Measurements from ENCODE around the gene YPEL2. TPM values are rescaled to one million over a fixed set of nuclear protein-coding genes. Genes with fewer than 3 reads are reported as not detected.

Gene YPEL2
- total RNA-seq, 1 donor from 2014 or later: 21.9 TPM

DNA sequence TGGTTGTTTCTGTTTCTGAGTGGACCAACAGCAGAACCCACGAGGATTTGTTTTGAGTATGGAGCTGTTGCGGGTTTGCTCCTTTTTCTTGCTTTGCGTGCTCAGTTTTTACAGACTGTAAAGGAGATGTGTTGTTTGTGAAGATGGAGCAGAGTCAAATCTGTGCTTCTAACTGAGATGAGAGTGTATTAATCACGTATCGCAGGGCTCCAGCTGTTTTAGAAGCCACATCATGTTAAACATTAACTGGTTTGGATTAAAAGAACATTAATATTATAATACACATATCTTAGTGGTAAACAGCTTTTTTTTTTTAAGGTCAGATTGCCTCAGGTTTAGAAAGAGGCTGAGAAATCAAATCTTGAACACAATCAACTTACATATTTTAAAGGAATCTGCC is 69.4 kb downstream of the YPEL2 start:
- Histone ChIP-seq H3K4me3 (ENCODE audit: low read length in 3 of 3) (no peak overlapping the region), H3K9me3 (ENCODE audit: control insufficient read depth in 3 of 3, low read length in 3 of 3) (no peaks in the 10 kb centered on the region), H3K27ac (ENCODE audit: low read depth, low read length) (peak overlapping the region; percentile 23), H3K36me3 (ENCODE audit: control insufficient read depth in 3 of 3, insufficient read depth in 3 of 3, low read length in 3 of 3) (peaks cover 27 to 48% (median 47%) of the 10 kb centered on the region in 3 donors), H3K27me3 (ENCODE audit: control insufficient read depth in 3 of 3, insufficient read depth in 3 of 3, low read length in 3 of 3) (no peaks in the 10 kb centered on the region), H3K9ac (ENCODE audit: low read depth in 1 of 3, low read length in 3 of 3) (no peak overlapping the region), H3K4me1 (ENCODE audit: control insufficient read depth in 3 of 3, insufficient read depth in 3 of 3, low read length in 3 of 3) (peaks cover 9 to 25% (median 14%) of the 10 kb centered on the region in 3 donors)

DNA sequence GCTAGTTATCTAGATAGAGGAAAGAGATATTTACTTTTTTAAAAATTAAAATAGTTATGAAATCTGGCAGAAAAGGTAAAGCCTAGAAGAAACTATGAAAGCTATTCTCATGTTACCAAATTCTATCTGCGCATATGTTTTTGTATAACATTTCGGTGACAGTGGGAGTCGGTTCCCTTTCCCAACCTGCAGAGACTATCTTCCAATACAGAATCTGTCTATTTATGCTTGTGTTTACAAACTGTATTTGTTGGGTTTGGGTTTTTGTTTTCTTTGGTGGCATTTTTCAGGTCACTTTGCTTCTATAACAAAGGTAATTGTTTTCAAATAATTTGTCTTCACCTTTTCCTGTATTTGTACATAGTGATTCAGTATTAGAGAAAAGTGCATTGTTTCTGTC is 69.8 kb downstream of the YPEL2 start:
- H3K36me3 ChIP-seq (ENCODE audit: control insufficient read depth in 3 of 3, insufficient read depth in 3 of 3, low read length in 3 of 3): peaks cover 27 to 48% (median 46%) of the 10 kb centered on the region in 3 donors
- peaks cover 13 to 30% (median 18%) of the 10 kb centered on the region in 3 donors for H3K4me1 ChIP-seq (ENCODE audit: control insufficient read depth in 3 of 3, insufficient read depth in 3 of 3, low read length in 3 of 3)
- H3K9me3 ChIP-seq (ENCODE audit: control insufficient read depth in 3 of 3, low read length in 3 of 3): no peaks in the 10 kb centered on the region
- H3K27me3 ChIP-seq (ENCODE audit: control insufficient read depth in 3 of 3, insufficient read depth in 3 of 3, low read length in 3 of 3): no peaks in the 10 kb centered on the region
- H3K9ac ChIP-seq (ENCODE audit: low read depth in 1 of 3, low read length in 3 of 3): peak overlapping the region in 1 of 3 donors; percentile 10
- H3K27ac ChIP-seq (ENCODE audit: low read depth, low read length): no peak overlapping the region
- H3K4me3 ChIP-seq (ENCODE audit: low read length in 3 of 3): no peak overlapping the region

DNA sequence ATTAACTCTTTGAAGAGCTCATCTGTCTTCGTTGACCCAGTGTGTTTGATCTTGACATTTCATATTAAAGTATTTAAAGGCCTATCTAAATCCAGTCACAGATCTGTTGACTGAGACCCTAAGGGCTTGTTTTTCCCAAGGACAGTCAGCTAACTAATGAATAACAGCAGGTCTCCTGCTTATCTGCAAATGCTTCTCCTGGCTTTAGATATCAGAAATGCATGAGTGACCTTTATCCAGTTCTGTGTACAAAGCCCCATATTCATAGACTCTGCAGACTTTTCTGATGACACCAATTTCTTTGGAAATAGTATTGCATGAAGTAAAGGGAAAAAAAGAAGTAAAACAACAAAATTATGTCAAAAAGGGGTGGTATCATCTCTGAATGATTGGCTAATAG is 70.3 kb downstream of the YPEL2 start:
- H3K4me1 ChIP-seq (ENCODE audit: control insufficient read depth in 3 of 3, insufficient read depth in 3 of 3, low read length in 3 of 3): peaks cover 18 to 34% (median 21%) of the 10 kb centered on the region in 3 donors
- no peaks in the 10 kb centered on the region for H3K9me3 ChIP-seq (ENCODE audit: control insufficient read depth in 3 of 3, low read length in 3 of 3)
- H3K4me3 ChIP-seq (ENCODE audit: low read length in 3 of 3): no peak overlapping the region
- H3K36me3 ChIP-seq (ENCODE audit: control insufficient read depth in 3 of 3, insufficient read depth in 3 of 3, low read length in 3 of 3): peaks cover 24 to 45% (median 42%) of the 10 kb centered on the region in 3 donors
- H3K27ac ChIP-seq (ENCODE audit: low read depth, low read length): no peak overlapping the region
- no peaks in the 10 kb centered on the region for H3K27me3 ChIP-seq (ENCODE audit: control insufficient read depth in 3 of 3, insufficient read depth in 3 of 3, low read length in 3 of 3)
- H3K9ac ChIP-seq (ENCODE audit: low read depth in 1 of 3, low read length in 3 of 3): no peak overlapping the region

DNA sequence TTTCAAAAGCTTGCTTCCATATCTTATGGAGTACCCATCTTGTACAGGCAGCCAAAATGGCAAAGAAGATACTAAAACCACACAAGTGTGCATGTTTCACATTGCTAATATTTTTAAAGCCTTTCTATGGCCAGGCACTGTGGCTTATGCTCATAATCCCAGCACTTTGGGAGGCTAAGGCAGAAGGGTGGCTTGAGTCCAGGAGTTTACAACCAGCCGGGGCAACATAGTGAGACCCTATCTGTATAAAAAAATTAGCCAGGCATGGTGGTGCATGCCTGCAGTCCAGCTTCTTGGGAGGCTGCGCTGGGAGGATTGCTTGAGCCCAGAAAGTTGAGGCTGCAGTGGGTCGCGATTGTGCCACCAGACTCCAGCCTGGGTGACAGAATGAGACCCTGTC is 71.3 kb downstream of the YPEL2 start:
- H3K4me3 ChIP-seq (ENCODE audit: low read length in 3 of 3): no peak overlapping the region
- peaks cover 13 to 35% (median 31%) of the 10 kb centered on the region in 3 donors for H3K36me3 ChIP-seq (ENCODE audit: control insufficient read depth in 3 of 3, insufficient read depth in 3 of 3, low read length in 3 of 3)
- H3K9ac ChIP-seq (ENCODE audit: low read depth in 1 of 3, low read length in 3 of 3): no peak overlapping the region
- no peak overlapping the region for H3K27ac ChIP-seq (ENCODE audit: low read depth, low read length)
- H3K9me3 ChIP-seq (ENCODE audit: control insufficient read depth in 3 of 3, low read length in 3 of 3): no peaks in the 10 kb centered on the region
- H3K4me1 ChIP-seq (ENCODE audit: control insufficient read depth in 3 of 3, insufficient read depth in 3 of 3, low read length in 3 of 3): peaks cover 23 to 40% (median 25%) of the 10 kb centered on the region in 3 donors
- H3K27me3 ChIP-seq (ENCODE audit: control insufficient read depth in 3 of 3, insufficient read depth in 3 of 3, low read length in 3 of 3): no peaks in the 10 kb centered on the region

DNA sequence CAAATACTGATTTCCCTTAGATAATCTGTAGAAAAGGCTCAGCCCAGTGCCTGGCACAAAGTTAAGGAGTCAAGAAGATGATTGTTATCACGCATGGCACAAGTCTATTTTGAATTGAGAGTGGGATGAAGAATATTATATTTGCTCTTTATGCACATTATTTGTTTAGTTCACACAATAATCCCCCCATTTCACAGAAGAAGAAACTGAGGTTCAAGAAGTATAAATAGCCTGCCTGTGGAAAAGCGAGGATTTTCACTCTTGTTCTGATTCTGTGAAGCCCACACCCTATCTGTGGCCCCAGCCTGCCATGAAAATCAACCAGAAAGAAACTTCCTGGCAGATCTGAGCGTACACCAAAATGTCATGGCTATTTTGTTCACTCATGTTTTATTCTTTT is 73.0 kb downstream of the YPEL2 start:
- Histone ChIP-seq H3K9me3 (ENCODE audit: control insufficient read depth in 3 of 3, low read length in 3 of 3) (no peaks in the 10 kb centered on the region), H3K27me3 (ENCODE audit: control insufficient read depth in 3 of 3, insufficient read depth in 3 of 3, low read length in 3 of 3) (no peaks in the 10 kb centered on the region), H3K4me3 (ENCODE audit: low read length in 3 of 3) (no peak overlapping the region), H3K27ac (ENCODE audit: low read depth, low read length) (no peak overlapping the region), H3K36me3 (ENCODE audit: control insufficient read depth in 3 of 3, insufficient read depth in 3 of 3, low read length in 3 of 3) (peaks cover 6 to 25% (median 19%) of the 10 kb centered on the region in 3 donors), H3K4me1 (ENCODE audit: control insufficient read depth in 3 of 3, insufficient read depth in 3 of 3, low read length in 3 of 3) (peaks cover 21 to 31% (median 25%) of the 10 kb centered on the region in 3 donors), H3K9ac (ENCODE audit: low read depth in 1 of 3, low read length in 3 of 3) (no peak overlapping the region)

DNA sequence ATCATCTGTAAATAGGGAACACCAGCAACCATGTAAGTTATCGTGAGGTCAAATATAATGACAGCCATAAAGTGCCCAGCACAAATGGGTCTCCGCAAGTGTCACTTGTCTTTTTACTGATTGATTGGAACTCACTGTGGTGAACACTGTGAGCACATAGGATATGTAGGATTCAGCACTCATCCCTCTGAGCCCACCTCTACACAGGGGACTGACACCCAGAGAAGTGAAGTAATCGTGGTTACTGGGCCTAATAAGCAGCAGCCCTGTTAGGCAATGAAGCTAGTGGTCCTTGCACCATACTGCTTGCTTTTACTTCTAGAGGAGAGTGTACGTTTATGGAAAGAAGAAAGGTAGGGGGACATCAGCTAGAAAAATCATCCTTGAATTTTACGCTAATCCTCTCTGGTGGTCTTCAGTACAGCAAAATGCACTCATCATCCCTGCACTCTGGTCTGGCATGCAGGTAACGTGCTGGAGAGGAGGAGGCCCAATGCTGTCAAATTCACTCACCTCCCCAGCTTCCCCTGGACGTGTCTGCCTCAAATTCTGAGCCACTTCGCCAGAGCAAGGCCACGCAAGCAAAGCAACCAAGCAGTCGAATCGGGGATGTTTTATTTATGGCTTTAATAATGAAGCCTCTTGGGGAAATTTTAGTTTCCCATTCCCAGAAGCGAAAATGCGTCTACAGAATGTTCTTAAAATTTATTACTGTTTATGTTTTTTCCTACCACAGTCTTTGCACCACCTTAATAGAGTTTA is 74.7 kb downstream of the YPEL2 start:
- peaks cover 0 to 26% (median 19%) of the 10 kb centered on the region in 3 donors for H3K36me3 ChIP-seq (ENCODE audit: control insufficient read depth in 3 of 3, insufficient read depth in 3 of 3, low read length in 3 of 3)
- peak overlapping the region; percentile 48 for H3K27ac ChIP-seq (ENCODE audit: low read depth, low read length)
- peaks cover 16 to 20% (median 17%) of the 10 kb centered on the region in 3 donors for H3K4me1 ChIP-seq (ENCODE audit: control insufficient read depth in 3 of 3, insufficient read depth in 3 of 3, low read length in 3 of 3)
- peak overlapping the region in 1 of 3 donors; percentile 10 for H3K9ac ChIP-seq (ENCODE audit: low read depth in 1 of 3, low read length in 3 of 3)
- H3K4me3 ChIP-seq (ENCODE audit: low read length in 3 of 3): no peak overlapping the region
- H3K27me3 ChIP-seq (ENCODE audit: control insufficient read depth in 3 of 3, insufficient read depth in 3 of 3, low read length in 3 of 3): no peaks in the 10 kb centered on the region
- peaks cover 0 to 2% (median 0%) of the 10 kb centered on the region in 3 donors for H3K9me3 ChIP-seq (ENCODE audit: control insufficient read depth in 3 of 3, low read length in 3 of 3)

DNA sequence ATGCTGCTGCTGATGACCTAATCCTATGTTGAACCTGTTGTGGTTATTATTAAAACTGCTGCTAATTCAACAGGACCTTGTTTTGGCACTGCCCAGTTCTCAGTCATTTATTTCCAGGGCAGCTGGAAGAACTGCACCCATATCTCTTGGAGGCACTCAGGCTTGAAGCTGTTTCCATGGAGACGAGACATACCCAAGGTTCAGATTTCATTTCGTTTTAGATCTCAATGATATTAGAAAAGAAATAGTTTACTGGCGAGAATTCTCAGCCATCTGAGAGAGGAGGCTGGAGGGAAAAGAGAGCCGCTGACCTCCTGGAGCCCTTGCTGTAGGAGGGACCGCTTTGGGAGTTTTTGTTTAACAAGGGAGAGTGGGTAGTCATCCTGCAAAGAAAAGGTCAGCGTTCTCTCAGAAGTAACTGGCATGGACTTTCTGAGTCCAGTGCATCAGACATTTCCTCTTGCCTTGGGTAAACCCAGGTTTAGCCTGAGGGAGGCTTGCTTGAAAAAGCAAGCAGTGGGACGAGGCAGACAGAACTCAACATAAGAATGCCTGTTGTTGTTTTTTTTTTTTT is 75.4 kb downstream of the YPEL2 start:
- no peaks in the 10 kb centered on the region for H3K27me3 ChIP-seq (ENCODE audit: control insufficient read depth in 3 of 3, insufficient read depth in 3 of 3, low read length in 3 of 3)
- no peak overlapping the region for H3K4me3 ChIP-seq (ENCODE audit: low read length in 3 of 3)
- peak overlapping the region in 1 of 3 donors; percentile 43 for H3K9ac ChIP-seq (ENCODE audit: low read depth in 1 of 3, low read length in 3 of 3)
- peaks cover 16 to 20% (median 17%) of the 10 kb centered on the region in 3 donors for H3K4me1 ChIP-seq (ENCODE audit: control insufficient read depth in 3 of 3, insufficient read depth in 3 of 3, low read length in 3 of 3)
- H3K9me3 ChIP-seq (ENCODE audit: control insufficient read depth in 3 of 3, low read length in 3 of 3): peaks cover 0 to 2% (median 0%) of the 10 kb centered on the region in 3 donors
- peak overlapping the region; percentile 48 for H3K27ac ChIP-seq (ENCODE audit: low read depth, low read length)
- peaks cover 0 to 18% (median 18%) of the 10 kb centered on the region in 3 donors for H3K36me3 ChIP-seq (ENCODE audit: control insufficient read depth in 3 of 3, insufficient read depth in 3 of 3, low read length in 3 of 3)

DNA sequence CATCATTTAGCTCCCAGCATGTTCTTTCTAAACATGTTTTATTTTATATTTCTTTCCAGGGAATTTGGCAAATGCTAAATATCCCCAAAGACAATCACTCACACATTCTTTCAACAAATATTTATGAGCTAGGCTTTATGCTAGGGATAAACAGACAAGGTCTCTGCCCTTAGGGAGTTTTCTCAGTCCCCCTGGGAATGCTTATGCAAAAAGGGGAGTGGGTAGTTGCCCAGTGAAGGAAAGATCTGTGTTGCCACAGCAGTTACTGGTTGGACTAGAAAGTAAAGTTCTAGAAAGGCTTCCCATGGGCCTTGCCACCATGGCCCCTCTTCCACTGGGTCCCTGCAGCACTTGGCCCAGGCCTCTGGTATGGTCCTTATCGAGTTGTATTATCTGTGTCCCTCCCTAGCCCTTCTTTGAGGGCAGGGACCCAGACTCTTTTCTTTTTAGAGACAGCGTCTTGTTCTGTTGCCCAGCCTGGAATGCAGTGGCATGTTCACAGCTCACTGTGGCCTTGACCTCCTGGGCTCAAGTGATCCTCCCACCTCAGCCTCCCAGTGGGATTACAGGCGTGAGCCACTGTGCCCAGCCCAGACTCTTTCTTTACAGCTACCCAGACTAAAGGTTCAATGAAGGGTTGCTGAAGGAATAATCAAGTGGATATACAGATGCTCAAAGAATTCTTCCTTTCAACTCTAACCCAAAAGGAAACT is 78.0 kb downstream of the YPEL2 start:
- H3K4me1 ChIP-seq (ENCODE audit: control insufficient read depth in 3 of 3, insufficient read depth in 3 of 3, low read length in 3 of 3): peaks cover 16 to 26% (median 17%) of the 10 kb centered on the region in 3 donors
- H3K36me3 ChIP-seq (ENCODE audit: control insufficient read depth in 3 of 3, insufficient read depth in 3 of 3, low read length in 3 of 3): peaks cover 0 to 9% (median 4%) of the 10 kb centered on the region in 3 donors
- H3K9me3 ChIP-seq (ENCODE audit: control insufficient read depth in 3 of 3, low read length in 3 of 3): peaks cover 0 to 2% (median 0%) of the 10 kb centered on the region in 3 donors
- H3K9ac ChIP-seq (ENCODE audit: low read depth in 1 of 3, low read length in 3 of 3): no peak overlapping the region
- H3K27me3 ChIP-seq (ENCODE audit: control insufficient read depth in 3 of 3, insufficient read depth in 3 of 3, low read length in 3 of 3): no peaks in the 10 kb centered on the region
- no peak overlapping the region for H3K27ac ChIP-seq (ENCODE audit: low read depth, low read length)
- no peak overlapping the region for H3K4me3 ChIP-seq (ENCODE audit: low read length in 3 of 3)

DNA sequence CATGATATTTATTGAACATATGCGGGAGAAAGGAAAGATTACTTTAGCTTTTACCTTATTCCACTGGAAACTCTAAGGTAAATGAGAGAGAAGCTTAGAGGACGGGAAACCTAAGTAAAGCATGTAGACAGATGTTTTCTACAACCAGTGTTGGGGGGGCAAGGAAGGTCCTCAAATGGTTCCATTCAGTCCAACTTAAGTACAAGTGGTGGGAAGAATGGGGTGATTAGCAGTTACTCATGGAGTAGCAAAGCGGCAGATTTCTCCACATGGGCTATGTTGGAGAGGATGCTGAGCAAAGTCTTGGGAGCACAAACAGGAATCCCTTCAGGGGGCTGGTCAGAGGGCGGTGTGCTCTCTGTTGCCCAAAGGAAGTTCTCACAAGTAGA is 78.6 kb downstream of the YPEL2 start:
- Histone ChIP-seq H3K36me3 (ENCODE audit: control insufficient read depth in 3 of 3, insufficient read depth in 3 of 3, low read length in 3 of 3) (peaks cover 0 to 4% (median 4%) of the 10 kb centered on the region in 3 donors), H3K9me3 (ENCODE audit: control insufficient read depth in 3 of 3, low read length in 3 of 3) (peaks cover 0 to 2% (median 0%) of the 10 kb centered on the region in 3 donors)

More for the DNA sequence above, 78.6 kb downstream of the YPEL2 start:
- peaks cover 16 to 26% (median 17%) of the 10 kb centered on the region in 3 donors for H3K4me1 ChIP-seq (ENCODE audit: control insufficient read depth in 3 of 3, insufficient read depth in 3 of 3, low read length in 3 of 3)
- no peak overlapping the region for H3K4me3 ChIP-seq (ENCODE audit: low read length in 3 of 3)
- H3K9ac ChIP-seq (ENCODE audit: low read depth in 1 of 3, low read length in 3 of 3): no peak overlapping the region
- H3K27me3 ChIP-seq (ENCODE audit: control insufficient read depth in 3 of 3, insufficient read depth in 3 of 3, low read length in 3 of 3): no peaks in the 10 kb centered on the region
- no peak overlapping the region for H3K27ac ChIP-seq (ENCODE audit: low read depth, low read length)

Data from skeletal muscle tissue (tissue), 4 donors.